ENCODE results near the gene TRIM7. TPM values are rescaled to one million over a fixed set of nuclear protein-coding genes. Genes with fewer than 3 reads are reported as not detected.

TRIM7 gene
- polyA plus RNA-seq, 1 donor (not counting 4 experiments of a cell fraction or from before 2014, with no cell fraction given): 27.6 TPM

GRCh38 chr5:181212934-181213333 is 7.9 kb upstream of the TRIM7 start:
- no peak for FAIRE-seq
- H3K9me1 ChIP-seq (ENCODE audit: control insufficient read depth, extremely low read depth, insufficient read depth, low read length): no peaks in the 10 kb centered on the region
- H3K79me2 ChIP-seq (ENCODE audit: control insufficient read depth, insufficient read depth, low read length): no peaks in the 10 kb centered on the region
- dilution Hi-C loops (cut with MboI; ENCODE audit: extremely low pct_ligation_motif_present, low sequenced_read_pairs): no loop called here
- H4K20me1 ChIP-seq (ENCODE audit: control insufficient read depth, extremely low read depth, insufficient read depth, low read length): no peaks in the 10 kb centered on the region
- DNase-seq (ENCODE audit: low read depth, low spot score): no peak
- no peak overlapping the region for H2AFZ ChIP-seq (ENCODE audit: control insufficient read depth, low read length)
- no peaks in the 10 kb centered on the region for H3K9me3 ChIP-seq (ENCODE audit: control insufficient read depth, low read depth, low read length)
- H3K4me2 ChIP-seq (ENCODE audit: control insufficient read depth, extremely low read depth, insufficient read depth, low read depth, low read length): no peak overlapping the region
- H3K9ac ChIP-seq (ENCODE audit: control insufficient read depth, extremely low read depth, insufficient read depth, low read length): no peak overlapping the region
- no peaks in the 10 kb centered on the region for H3K36me3 ChIP-seq (ENCODE audit: control insufficient read depth in 2 of 2, extremely low read depth in 1 of 2, insufficient read depth in 2 of 2, low read length in 2 of 2)
- peaks cover 6% of the 10 kb centered on the region for H3K4me1 ChIP-seq (ENCODE audit: control insufficient read depth, extremely low read depth, insufficient read depth, low read length)
- no peaks in the 10 kb centered on the region for H3K27me3 ChIP-seq (ENCODE audit: control insufficient read depth, extremely low read depth, insufficient read depth, low read length)
- no peak for TF ChIP-seq CTCF (optimal IDR thresholded peaks at IDR 0.05 in 1 of 3, IDR thresholded peaks at IDR 0.05 in 1 of 3, conservative IDR thresholded peaks at IDR 0.05 in 1 of 3; ENCODE audit: extremely low read depth in 1 of 3, insufficient read depth in 2 of 3, low read length in 3 of 3)
- TF ChIP-seq EZH2 (IDR thresholded peaks at IDR 0.05; ENCODE audit: low read length): no peak
- no peak overlapping the region for H3K4me3 ChIP-seq (ENCODE audit: control insufficient read depth in 2 of 3, extremely low read depth in 1 of 3, insufficient read depth in 2 of 3, low read depth in 1 of 3, low read length in 3 of 3)
- H3K27ac ChIP-seq (ENCODE audit: control insufficient read depth, insufficient read depth, low read length): no peak overlapping the region

- no peaks in the 10 kb centered on the region for H4K20me1 ChIP-seq (ENCODE audit: control insufficient read depth, extremely low read depth, insufficient read depth, low read length)
- TF ChIP-seq EZH2 (IDR thresholded peaks at IDR 0.05; ENCODE audit: low read length): no peak
- TF ChIP-seq CTCF (optimal IDR thresholded peaks at IDR 0.05 in 1 of 3, IDR thresholded peaks at IDR 0.05 in 1 of 3, conservative IDR thresholded peaks at IDR 0.05 in 1 of 3; ENCODE audit: extremely low read depth in 1 of 3, insufficient read depth in 2 of 3, low read length in 3 of 3): no peak
Measured at GRCh38 chr5:181212080-181212479, 7.1 kb upstream of the TRIM7 start.

More at GRCh38 chr5:181212080-181212479, 7.1 kb upstream of the TRIM7 start:
- no peak overlapping the region for H3K4me3 ChIP-seq (ENCODE audit: control insufficient read depth in 2 of 3, extremely low read depth in 1 of 3, insufficient read depth in 2 of 3, low read depth in 1 of 3, low read length in 3 of 3)
- no peaks in the 10 kb centered on the region for H3K79me2 ChIP-seq (ENCODE audit: control insufficient read depth, insufficient read depth, low read length)
- dilution Hi-C loops (cut with MboI; ENCODE audit: extremely low pct_ligation_motif_present, low sequenced_read_pairs): no loop called here
- H3K9me1 ChIP-seq (ENCODE audit: control insufficient read depth, extremely low read depth, insufficient read depth, low read length): no peaks in the 10 kb centered on the region
- FAIRE-seq (no peak), DNase-seq (ENCODE audit: low read depth, low spot score) (no peak)
- H3K4me2 ChIP-seq (ENCODE audit: control insufficient read depth, extremely low read depth, insufficient read depth, low read depth, low read length): no peak overlapping the region
- no peaks in the 10 kb centered on the region for H3K4me1 ChIP-seq (ENCODE audit: control insufficient read depth, extremely low read depth, insufficient read depth, low read length)
- no peaks in the 10 kb centered on the region for H3K36me3 ChIP-seq (ENCODE audit: control insufficient read depth in 2 of 2, extremely low read depth in 1 of 2, insufficient read depth in 2 of 2, low read length in 2 of 2)
- no peak overlapping the region for H3K9ac ChIP-seq (ENCODE audit: control insufficient read depth, extremely low read depth, insufficient read depth, low read length)
- H3K27ac ChIP-seq (ENCODE audit: control insufficient read depth, insufficient read depth, low read length): no peak overlapping the region
- H3K27me3 ChIP-seq (ENCODE audit: control insufficient read depth, extremely low read depth, insufficient read depth, low read length): no peaks in the 10 kb centered on the region
- no peaks in the 10 kb centered on the region for H3K9me3 ChIP-seq (ENCODE audit: control insufficient read depth, low read depth, low read length)
- no peak overlapping the region for H2AFZ ChIP-seq (ENCODE audit: control insufficient read depth, low read length)

All from keratinocyte (primary cell).